ENCODE results near the gene AGXT.
"Not testable (repeated sequence)": the region's sequence is repeated elsewhere in the genome, so short reads cannot be mapped to it uniquely, and the experiment has no call there.

AGXT gene

GRCh38 chr2:240832205-240832727 is 36.4 kb upstream of the AGXT start:
- peaks cover 4% of the 10 kb centered on the region for H3K4me1 ChIP-seq (ENCODE audit: control insufficient read depth, low read depth, low read length)
- H3K9me3 ChIP-seq (ENCODE audit: control insufficient read depth, low read depth, low read length), result no peaks in the 10 kb centered on the region
- H3K27me3 ChIP-seq (ENCODE audit: control insufficient read depth, insufficient read depth, low read length), result peaks cover 33% of the 10 kb centered on the region
- no peak overlapping the region for H3K27ac ChIP-seq (ENCODE audit: low read length)
- peak overlapping the region; percentile 83 for H3K4me3 ChIP-seq (ENCODE audit: low read length)
- no peaks in the 10 kb centered on the region for H3K36me3 ChIP-seq (ENCODE audit: control insufficient read depth, low read depth, low read length)
- H3K9ac ChIP-seq (ENCODE audit: low read length), result no peak overlapping the region

- Histone ChIP-seq H3K4me3 (ENCODE audit: low read length) (no peak overlapping the region), H3K4me1 (ENCODE audit: control insufficient read depth, low read depth, low read length) (peaks cover 4% of the 10 kb centered on the region), H3K36me3 (ENCODE audit: control insufficient read depth, low read depth, low read length) (no peaks in the 10 kb centered on the region), H3K9ac (ENCODE audit: low read length) (no peak overlapping the region), H3K27me3 (ENCODE audit: control insufficient read depth, insufficient read depth, low read length) (peaks cover 33% of the 10 kb centered on the region), H3K9me3 (ENCODE audit: control insufficient read depth, low read depth, low read length) (no peaks in the 10 kb centered on the region), H3K27ac (ENCODE audit: low read length) (no peak overlapping the region)
Observed at GRCh38 chr2:240832921-240833494, 35.6 kb upstream of the AGXT start.

GRCh38 chr2:240833724-240834285 is 34.8 kb upstream of the AGXT start:
- H3K27ac ChIP-seq (ENCODE audit: low read length), result no peak overlapping the region
- H3K27me3 ChIP-seq (ENCODE audit: control insufficient read depth, insufficient read depth, low read length), result peaks cover 32% of the 10 kb centered on the region
- no peak overlapping the region for H3K4me3 ChIP-seq (ENCODE audit: low read length)
- H3K9ac ChIP-seq (ENCODE audit: low read length), result no peak overlapping the region
- no peaks in the 10 kb centered on the region for H3K9me3 ChIP-seq (ENCODE audit: control insufficient read depth, low read depth, low read length)
- no peaks in the 10 kb centered on the region for H3K36me3 ChIP-seq (ENCODE audit: control insufficient read depth, low read depth, low read length)
- H3K4me1 ChIP-seq (ENCODE audit: control insufficient read depth, low read depth, low read length), result peaks cover 4% of the 10 kb centered on the region

GRCh38 chr2:240834377-240834975 is 34.1 kb upstream of the AGXT start:
- H3K9ac ChIP-seq (ENCODE audit: low read length), result no peak overlapping the region
- H3K36me3 ChIP-seq (ENCODE audit: control insufficient read depth, low read depth, low read length), result no peaks in the 10 kb centered on the region
- H3K4me1 ChIP-seq (ENCODE audit: control insufficient read depth, low read depth, low read length), result peaks cover 4% of the 10 kb centered on the region
- H3K4me3 ChIP-seq (ENCODE audit: low read length), result no peak overlapping the region
- no peak overlapping the region for H3K27ac ChIP-seq (ENCODE audit: low read length)
- H3K27me3 ChIP-seq (ENCODE audit: control insufficient read depth, insufficient read depth, low read length), result peaks cover 25% of the 10 kb centered on the region
- no peaks in the 10 kb centered on the region for H3K9me3 ChIP-seq (ENCODE audit: control insufficient read depth, low read depth, low read length)

DNA sequence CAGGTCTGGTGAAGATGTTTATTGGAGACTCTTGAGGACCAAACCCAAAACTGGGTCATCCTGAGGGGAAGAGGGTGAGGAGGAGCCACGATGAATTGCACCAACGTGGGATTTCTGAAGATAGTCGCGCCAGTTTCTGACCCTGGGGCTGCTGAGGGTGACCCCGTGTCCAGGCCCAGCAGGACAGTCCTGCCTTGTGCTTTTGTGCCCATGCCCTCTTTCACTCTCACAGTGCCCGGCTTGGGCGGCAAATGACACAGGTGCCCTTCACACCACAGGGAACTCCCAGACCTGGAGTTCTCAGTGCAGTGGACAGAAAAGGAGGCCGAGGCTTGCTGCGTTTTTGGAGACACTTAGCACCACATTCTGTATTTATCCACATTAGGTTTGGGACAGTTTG is 33.1 kb upstream of the AGXT start:
- Histone ChIP-seq H3K27ac (ENCODE audit: low read length) (no peak overlapping the region), H3K9me3 (ENCODE audit: control insufficient read depth, low read depth, low read length) (no peaks in the 10 kb centered on the region), H3K9ac (ENCODE audit: low read length) (no peak overlapping the region), H3K4me1 (ENCODE audit: control insufficient read depth, low read depth, low read length) (peaks cover 4% of the 10 kb centered on the region), H3K4me3 (ENCODE audit: low read length) (no peak overlapping the region), H3K27me3 (ENCODE audit: control insufficient read depth, insufficient read depth, low read length) (peaks cover 15% of the 10 kb centered on the region), H3K36me3 (ENCODE audit: control insufficient read depth, low read depth, low read length) (no peaks in the 10 kb centered on the region)

DNA sequence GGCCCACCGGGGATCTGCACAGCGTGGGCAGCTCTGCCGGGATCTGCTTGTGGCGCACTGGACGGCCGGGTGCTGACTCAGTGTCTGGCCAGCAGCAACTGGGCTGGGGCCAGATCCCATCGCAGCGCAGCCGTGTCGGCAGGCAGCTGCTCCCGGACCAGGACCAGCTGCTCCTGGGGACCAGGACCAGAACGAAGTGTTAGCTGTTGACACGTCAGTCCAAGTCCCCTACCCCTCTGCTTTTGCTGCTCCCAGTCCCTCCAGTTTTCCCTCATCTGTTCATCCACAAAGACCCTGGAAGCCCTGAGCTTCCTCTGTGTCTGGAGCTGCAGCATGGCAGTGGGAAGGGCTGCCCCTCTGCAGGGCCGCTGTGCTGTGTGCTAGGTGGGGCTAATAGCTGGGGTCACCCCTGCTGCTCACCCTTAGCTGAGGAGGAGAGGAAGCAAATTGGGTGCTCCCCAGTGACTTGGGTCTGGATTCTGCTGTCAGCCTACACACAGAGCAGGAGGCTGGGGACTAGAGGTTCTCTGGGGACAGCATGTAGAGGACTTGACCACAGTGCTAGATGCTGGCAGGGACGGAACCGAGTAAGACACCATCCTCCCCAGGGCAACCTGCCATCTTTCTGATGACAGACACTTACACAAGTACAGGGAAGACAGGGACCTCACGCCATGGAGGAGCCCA is 31.7 kb upstream of the AGXT start:
- H3K27me3 ChIP-seq (ENCODE audit: control insufficient read depth, insufficient read depth, low read length), result peaks cover 1% of the 10 kb centered on the region

GRCh38 chr2:240837621-240838020 is 31.0 kb upstream of the AGXT start:
- no peaks in the 10 kb centered on the region for H3K36me3 ChIP-seq (ENCODE audit: control insufficient read depth, low read depth, low read length)
- no peak overlapping the region for H3K27ac ChIP-seq (ENCODE audit: low read length)
- H3K9me3 ChIP-seq (ENCODE audit: control insufficient read depth, low read depth, low read length), result no peaks in the 10 kb centered on the region
- H3K9ac ChIP-seq (ENCODE audit: low read length), result no peak overlapping the region
- H3K4me3 ChIP-seq (ENCODE audit: low read length), result no peak overlapping the region
- H3K4me1 ChIP-seq (ENCODE audit: control insufficient read depth, low read depth, low read length), result no peaks in the 10 kb centered on the region
- no peaks in the 10 kb centered on the region for H3K27me3 ChIP-seq (ENCODE audit: control insufficient read depth, insufficient read depth, low read length)

More for the DNA sequence above, 31.7 kb upstream of the AGXT start:
- H3K9ac ChIP-seq (ENCODE audit: low read length), result no peak overlapping the region
- H3K4me3 ChIP-seq (ENCODE audit: low read length), result no peak overlapping the region
- no peaks in the 10 kb centered on the region for H3K9me3 ChIP-seq (ENCODE audit: control insufficient read depth, low read depth, low read length)
- no peak overlapping the region for H3K27ac ChIP-seq (ENCODE audit: low read length)
- peaks cover under 1% of the 10 kb centered on the region for H3K4me1 ChIP-seq (ENCODE audit: control insufficient read depth, low read depth, low read length)
- H3K36me3 ChIP-seq (ENCODE audit: control insufficient read depth, low read depth, low read length), result no peaks in the 10 kb centered on the region

- Histone ChIP-seq H3K27ac (ENCODE audit: low read length) (no peak overlapping the region), H3K27me3 (ENCODE audit: control insufficient read depth, insufficient read depth, low read length) (no peaks in the 10 kb centered on the region), H3K9me3 (ENCODE audit: control insufficient read depth, low read depth, low read length) (no peaks in the 10 kb centered on the region), H3K9ac (ENCODE audit: low read length) (no peak overlapping the region), H3K4me3 (ENCODE audit: low read length) (no peak overlapping the region), H3K4me1 (ENCODE audit: control insufficient read depth, low read depth, low read length) (peaks cover 11% of the 10 kb centered on the region), H3K36me3 (ENCODE audit: control insufficient read depth, low read depth, low read length) (no peaks in the 10 kb centered on the region)
Observed at GRCh38 chr2:240839152-240840143, 29.2 kb upstream of the AGXT start.

DNA sequence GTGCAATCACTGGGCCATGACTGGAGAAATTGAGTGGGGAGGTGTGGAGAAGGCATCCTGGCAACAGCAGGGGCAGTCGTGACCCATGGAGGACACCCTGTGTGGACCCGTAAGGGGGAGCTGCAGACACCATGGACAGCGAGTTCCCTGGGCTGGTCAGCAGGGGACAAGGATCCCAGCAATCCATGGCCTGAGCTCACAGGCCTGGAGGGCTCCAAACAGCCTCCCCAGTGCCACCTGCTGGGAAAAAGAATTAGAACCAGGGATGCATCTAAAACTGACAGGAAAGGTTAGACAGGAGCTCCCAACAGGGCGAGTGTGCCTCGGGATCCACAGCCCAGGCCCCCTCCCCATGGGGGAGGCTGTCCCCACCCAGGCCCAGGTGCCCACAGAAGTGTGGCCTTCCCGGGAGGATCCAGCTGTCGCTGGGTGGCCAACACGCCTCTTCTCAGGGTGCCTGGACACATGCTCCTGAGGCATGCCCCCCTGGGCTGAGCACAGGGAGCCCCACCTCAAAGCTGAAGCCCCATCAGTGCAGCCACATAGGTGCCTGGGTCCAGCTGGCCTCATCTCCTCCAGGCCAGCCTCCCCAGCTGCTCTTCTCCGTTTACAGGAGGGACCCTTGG is 28.1 kb upstream of the AGXT start:
- no peaks in the 10 kb centered on the region for H3K36me3 ChIP-seq (ENCODE audit: control insufficient read depth, low read depth, low read length)
- H3K4me1 ChIP-seq (ENCODE audit: control insufficient read depth, low read depth, low read length), result peaks cover 13% of the 10 kb centered on the region

DNA sequence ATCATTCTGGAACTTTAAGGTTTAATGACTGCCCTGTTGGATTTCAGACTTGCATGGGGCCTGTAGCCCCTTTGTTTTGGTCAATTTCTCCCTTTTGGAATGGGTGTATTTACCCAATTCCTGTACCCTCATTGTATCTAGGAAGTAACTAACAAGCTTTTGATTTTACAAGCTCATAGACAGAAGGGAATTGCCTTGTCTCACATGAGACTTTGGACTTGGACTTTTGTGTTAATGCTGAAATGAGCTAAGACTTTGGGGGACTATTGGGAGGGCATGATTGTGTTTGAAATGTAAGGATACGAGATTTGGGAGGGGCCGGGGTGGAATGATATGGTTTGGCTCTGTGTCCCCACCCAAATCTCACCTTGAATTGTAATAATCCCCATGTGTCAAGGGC is 22.3 kb upstream of the AGXT start:
- H3K27me3 ChIP-seq (ENCODE audit: control insufficient read depth, insufficient read depth, low read length); H3K4me3 ChIP-seq (ENCODE audit: low read length); H3K9me3 ChIP-seq (ENCODE audit: control insufficient read depth, low read depth, low read length); H3K36me3 ChIP-seq (ENCODE audit: control insufficient read depth, low read depth, low read length); H3K9ac ChIP-seq (ENCODE audit: low read length); H3K27ac ChIP-seq (ENCODE audit: low read length): not testable (repeated sequence)
- peaks cover 16% of the 10 kb centered on the region for H3K4me1 ChIP-seq (ENCODE audit: control insufficient read depth, low read depth, low read length)

More for the DNA sequence above, 28.1 kb upstream of the AGXT start:
- Histone ChIP-seq H3K27me3 (ENCODE audit: control insufficient read depth, insufficient read depth, low read length) (no peaks in the 10 kb centered on the region), H3K9me3 (ENCODE audit: control insufficient read depth, low read depth, low read length) (no peaks in the 10 kb centered on the region), H3K27ac (ENCODE audit: low read length) (no peak overlapping the region), H3K4me3 (ENCODE audit: low read length) (no peak overlapping the region), H3K9ac (ENCODE audit: low read length) (no peak overlapping the region)

All from iPS-18a (cell line).